GM19238 (cell line): ENCODE data around the gene SRD5A1.

Experiments
- DNase-seq: peaks from one replicate; pipeline ENCODE4 v3.0.0; 2011; ENCODE audit warnings: low spot score; ENCODE audit not compliant: insufficient read length

SRD5A1 gene

DNA sequence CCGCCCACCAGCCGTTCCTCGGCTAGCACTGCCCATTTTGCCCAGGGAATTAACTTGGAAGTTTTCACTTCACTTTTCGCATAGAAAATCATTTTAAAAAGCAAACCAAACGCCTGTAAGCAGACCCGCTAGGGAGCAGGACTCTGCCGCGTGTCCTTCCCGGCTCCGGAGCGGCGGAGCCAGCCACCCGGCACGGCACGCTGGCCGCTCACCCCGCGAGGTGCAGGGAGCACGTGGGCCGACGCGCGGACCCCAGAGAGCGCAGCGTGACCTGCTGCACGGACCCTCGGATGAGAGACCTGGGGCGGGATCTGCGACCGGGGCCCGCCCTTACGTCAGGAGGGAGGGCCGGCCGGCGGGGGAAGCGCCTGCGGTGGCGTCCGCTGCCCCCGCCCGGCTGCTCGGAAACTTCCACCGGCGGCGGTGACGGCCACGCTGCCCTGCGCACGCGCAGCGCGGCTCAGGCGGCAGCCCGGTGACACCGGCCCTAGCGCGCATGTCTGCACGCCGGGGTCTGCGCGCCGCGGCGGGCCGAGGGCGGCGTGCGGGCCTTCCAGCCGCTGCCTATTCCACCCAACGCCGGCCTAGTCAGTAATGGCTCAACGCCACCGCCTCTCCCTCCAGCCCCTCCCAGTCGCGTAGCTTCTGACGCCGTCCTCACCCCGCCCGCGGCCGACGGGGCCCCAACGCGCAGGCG, 79.5 kb downstream of the SRD5A1 start:
- peak; percentile 97 for DNase-seq

DNA sequence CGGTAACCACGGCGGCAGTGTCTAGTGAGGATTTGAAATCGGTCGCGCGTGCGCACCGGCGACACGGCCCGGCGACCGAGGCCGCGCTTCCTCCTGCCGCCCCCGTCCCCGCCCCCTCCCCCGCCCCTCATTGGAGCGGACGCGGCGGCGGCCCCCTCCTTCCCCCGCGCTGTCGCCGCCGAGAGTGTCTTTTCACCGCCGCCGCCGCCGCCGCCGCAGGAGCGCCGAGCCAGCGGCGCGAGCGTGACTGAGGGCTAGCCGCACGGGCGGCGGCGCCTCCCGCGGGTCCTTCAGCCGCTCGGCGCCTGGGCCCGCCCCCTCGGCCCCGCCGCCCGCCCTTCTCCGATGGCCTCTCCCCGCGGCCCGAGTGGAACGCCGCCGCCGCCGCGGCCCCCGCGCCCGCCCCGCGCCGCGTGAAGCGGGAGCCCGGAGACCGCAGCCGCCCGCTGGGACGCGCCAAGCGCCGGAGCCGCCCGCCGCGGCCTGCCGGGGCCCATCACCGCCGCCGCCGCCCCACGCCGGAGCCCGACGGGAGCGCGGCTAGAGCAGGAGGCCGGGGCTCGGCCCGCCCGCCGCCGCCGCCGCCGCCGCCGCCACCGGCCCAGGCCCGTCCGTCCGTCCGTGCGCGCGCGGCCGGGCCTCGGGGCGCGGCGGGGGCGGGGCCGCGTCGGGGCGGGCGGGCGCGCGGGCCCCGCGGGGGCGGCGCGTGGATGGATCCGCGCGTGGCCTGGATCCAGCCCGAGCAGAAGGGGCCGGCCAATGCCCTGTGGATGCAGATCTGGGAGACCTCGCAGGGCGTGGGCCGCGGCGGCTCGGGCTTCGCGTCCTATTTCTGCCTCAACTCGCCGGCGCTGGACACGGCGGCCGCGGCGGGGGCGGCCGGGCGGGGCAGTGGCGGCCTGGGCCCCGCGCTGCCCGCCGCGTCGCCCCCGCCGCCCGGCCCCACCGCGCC, 80.3 kb downstream of the SRD5A1 start, which contains the start of gene TENT4A:
TENT4A (plus strand) TSS at position 159 of the 952 bp plus-strand sequence; CDS start at position 711, 552 bp downstream.
- peak; percentile 41 for DNase-seq

DNA sequence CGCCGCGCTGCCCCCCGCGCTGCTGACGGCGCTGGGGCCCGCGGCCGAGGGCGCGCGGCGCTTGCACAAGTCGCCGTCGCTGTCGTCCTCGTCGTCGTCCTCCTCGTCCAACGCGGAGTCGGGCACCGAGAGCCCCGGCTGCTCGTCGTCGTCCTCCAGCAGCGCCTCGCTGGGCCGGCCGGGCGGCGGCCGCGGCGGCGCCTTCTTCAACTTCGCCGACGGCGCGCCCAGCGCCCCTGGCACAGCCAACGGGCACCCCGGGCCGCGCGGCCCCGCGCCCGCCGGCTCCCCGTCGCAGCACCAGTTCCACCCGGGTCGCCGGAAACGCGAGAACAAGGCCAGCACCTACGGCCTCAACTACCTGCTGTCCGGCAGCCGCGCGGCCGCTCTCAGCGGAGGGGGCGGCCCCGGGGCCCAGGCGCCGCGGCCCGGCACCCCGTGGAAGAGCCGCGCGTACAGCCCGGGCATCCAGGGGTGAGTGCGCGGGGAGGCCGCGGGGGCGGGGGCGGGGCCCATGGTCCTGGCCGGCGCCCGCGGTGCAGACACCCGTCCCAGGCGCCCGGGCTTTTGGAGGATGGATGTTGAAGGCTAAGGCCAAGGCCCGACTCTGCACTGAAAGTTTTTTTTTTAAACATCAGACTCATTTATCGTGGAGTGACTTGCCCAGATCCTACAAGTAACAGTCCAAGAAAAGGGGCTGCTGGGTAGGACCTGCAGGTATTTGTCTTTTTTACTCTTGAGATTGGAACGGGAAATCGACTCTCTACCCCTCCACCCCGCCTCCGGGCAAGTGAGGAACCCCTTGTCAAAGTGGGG, 81.2 kb downstream of the SRD5A1 start:
- no peak for DNase-seq

DNA sequence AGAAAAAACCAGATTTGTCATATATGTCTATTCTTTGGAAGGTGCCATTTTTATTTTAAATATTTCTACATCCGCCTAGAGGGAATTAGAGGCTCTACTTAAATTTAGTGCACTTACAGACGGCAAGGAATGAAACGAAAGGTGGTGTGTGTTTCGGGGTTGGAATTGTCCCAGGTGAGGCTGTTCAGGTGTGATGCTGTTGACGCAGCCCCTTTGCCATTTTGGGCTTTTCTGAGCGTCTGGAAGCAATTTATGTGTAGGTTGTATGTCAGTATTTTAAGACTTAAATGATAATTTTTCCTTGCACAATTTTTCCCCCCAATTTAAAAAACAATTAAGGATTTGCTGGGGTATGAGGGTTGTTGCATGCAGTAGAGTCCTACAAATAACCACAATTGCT, 82.0 kb downstream of the SRD5A1 start:
- DNase-seq = no peak

DNA sequence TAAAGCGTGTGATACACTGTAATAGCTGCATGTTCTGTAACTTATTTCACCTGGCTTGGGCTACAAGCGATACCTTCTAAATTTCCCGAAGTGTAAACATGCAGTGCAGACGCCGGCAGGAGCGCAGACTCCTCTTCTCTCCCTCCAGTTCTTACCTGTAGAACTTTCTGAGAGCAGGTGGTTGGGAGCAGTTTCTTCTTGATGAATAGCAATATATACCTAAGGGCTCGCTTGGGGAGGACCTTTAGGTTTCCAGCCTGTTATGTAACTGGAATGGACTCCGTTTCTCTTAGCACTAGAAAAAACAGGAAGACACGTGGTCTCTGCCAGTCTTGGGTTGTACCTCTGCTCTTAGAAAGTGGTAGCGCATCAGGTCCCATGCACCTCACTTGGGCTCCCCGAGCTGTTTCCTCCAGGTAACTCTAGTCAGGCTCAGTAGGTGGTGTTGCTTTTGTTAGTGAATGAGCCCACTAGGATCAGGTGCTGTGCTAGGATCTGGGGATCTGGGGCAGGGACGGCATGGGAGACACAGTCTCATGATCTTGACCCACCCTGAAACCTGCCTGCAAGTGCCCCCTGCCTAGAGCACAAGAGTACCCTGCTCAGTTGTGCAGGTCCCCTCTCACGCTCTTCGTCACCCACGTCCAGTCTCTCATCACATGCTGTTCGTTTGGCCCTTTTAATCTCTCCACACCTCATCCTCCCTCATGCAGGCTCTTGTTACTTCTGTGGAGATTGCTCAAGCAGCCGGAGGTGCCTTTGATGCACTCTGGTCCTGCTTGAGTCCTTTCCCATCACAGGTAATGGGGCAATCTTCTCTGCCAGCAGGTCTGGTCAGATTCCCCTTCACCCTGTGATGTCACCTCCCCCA, 82.8 kb downstream of the SRD5A1 start:
- DNase-seq = no peak

DNA sequence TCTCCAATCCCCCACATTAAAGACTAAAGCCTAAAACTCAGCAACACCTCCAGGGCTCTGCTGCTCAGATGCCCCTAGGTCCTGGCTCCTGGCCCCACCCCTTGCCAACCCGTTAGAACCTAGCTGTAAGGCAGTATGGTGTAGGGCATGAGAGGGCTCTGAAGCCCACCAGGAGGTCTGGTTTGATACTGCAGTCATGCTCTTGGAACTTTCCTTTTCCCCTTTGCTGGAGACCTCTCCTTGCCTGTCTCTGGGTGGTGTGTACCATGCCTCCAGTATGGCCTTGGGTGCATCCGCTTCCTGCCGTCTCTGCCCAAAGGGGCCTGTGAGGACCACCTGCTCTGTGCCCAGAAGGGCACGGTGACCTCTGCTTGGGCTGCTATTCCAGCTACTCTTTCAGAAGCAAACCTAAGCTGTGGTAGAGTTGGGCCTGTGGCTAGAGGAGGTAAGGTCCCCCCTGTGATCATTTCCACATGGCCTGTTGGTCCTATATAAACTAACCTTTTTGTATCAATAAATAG, 83.4 kb downstream of the SRD5A1 start:
- DNase-seq = no peak

DNA sequence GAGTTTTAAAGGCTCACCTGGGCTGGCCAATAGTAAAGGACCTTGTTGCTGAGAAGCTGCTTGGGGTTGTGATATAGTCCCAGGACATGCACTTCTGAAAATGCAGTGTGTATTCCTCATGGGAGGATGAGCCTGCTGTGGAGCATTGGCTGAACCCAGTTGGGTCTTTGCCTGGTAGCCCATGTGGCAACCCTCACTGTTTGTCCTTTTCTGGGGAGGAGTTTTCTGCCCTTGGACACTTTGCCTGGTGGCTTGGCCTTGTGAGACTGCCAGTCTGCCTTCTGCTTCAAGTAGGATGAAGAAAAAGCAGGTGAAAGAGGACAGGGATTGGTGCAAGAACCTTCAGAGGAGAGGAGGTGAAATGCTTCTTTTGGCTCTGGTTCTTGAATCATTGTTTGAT, 84.0 kb downstream of the SRD5A1 start:
- no peak for DNase-seq

DNA sequence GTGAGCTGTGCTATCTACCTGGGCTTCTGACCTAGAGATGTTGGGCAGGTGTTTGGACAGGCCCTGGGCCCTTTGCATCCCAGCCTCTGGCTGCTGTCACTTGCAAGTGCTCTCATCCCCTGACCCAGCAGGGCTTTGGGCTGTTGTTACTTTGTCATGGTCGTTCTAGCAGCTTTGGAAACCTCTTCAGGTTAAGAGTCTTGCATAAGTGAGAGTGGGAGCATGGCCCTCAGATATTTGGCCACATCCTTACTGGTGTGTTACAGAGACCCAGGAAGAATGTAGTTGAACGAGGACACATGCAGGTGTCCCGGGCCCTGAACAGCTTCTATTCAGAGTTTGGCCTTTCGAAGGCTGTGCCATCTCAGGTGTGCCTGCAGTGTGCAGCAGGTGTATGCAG, 84.4 kb downstream of the SRD5A1 start:
- DNase-seq = no peak

DNA sequence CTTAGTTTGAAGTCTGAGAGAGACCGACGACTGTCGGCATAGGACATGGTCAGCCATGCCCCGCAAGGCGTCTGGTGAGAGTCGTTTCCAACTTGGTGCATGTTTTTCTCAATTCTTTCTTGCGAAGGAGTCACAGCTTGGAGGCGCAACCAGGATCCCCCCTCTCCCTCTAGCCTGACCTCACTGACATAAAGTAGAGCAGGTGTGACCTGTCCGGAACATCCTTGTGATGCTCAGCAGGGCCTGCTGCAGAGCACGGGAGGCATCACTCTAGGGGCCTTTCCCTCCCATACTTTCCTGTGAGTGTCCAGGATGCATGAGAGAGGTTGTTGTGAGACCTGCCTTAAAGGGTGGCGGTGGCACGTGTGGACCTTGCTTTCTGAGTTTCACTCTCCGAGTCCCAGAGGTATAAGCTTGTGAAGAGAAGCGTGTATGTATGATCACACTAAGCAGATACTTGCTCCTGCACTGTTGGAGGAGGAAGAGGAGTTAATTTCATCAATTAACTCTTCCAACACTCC, 85.0 kb downstream of the SRD5A1 start:
- DNase-seq = no peak

DNA sequence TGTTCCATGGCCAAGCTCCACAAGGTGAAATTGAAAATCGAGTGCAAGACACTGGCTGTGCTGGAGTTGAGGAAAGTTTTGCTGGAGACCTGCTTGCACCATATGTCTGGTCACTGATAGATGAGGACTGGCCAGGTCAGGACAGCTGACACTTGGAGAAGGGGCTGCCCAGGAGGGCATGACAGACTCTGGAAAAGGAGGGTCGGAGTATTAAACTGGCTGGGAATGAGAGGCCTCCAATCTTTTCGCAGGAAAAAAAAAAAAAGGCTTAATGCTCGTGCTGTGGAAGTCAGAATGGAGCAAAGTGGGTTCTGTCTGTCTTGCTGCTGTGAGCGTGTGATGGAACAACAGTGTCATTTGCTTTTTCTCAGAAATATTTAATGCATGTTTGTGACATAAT, 85.5 kb downstream of the SRD5A1 start:
- no peak for DNase-seq

DNA sequence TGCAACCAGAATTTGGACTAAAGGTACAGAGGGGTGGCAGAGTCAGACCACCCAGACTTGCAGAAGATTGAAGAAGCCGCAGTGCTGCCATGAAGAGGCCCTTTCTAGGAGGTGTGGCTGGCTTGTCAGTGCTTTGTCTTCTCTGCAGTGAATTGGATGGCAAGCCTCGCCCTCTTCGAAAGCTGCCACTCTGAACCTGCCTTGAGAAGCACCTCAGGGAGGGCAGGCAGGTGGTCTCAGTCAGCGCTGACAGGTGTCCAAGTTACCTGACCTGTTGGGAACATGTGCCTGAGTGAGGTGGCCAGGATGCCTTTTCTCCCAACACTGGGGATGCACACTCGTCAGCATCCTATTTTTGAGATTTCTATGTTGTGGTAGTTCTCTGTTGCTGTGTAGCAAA, 86.2 kb downstream of the SRD5A1 start:
- DNase-seq = no peak

DNA sequence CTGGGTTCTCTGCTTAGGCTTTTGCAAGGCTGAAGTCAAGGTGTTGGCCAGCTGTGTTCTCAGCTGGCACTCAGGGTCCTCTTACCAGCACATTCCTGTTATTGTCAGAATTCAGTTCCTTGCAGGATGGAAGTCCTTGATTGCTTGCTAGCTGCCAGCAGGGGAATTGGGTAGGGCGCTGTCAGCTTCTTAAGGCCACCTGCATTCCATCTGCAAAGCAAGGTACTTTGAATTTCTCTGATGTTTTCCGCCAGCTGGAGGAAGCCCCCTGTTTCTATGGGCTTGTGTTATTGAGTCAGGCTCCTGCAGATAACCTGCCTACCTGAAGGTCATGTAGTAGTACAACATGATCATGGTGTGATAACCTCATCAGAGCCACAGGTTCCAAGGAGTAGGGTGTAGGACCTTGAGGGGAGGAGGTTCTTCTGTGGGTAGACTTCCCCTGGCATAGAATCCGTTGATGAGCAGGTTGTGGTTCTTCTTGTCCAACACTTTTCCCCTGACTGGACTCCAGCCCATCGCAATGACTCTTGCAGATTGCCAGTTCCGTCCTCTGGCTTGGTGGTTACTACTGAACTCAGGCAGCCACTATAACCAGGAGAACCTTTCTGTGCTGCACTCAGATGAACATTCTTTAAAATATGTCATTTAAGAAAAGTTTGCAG, 86.8 kb downstream of the SRD5A1 start:
- no peak for DNase-seq

DNA sequence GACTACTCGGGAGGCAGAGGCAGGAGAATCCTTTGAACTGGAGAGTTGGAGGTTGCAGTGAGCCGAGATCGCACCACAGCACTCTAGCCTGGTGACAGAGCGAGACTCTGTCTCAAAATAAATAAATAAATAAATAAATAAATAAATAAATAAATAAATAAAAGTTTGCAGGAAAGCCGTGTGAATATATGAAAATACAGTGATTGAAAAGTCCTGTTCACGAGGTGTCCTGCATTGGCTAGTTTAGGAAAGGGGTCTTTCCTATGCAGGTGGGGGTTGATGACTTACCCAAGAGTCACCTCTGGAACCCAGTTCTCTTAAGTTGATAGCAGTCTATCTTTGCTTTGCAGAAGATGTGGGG, 87.3 kb downstream of the SRD5A1 start:
- DNase-seq = no peak

DNA sequence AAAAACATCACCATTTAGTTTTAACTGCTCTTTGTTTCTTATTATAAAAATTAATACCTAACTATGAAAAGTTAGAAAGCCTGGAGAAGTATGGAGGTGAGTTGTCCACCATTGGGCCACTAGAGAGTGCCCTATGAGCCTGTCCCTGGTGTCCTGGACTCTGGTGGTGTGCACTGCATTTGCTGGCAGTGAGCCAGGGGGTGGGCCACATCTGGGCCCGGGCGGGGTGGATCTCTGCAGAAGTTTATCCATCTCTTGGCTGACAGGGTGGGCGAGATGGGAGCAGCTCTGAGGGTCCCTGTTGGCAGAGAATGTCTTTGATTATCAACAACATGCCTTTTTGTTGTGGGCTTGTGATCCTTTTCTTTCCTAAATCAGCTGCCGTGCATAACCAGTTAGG, 88.2 kb downstream of the SRD5A1 start:
- DNase-seq = no peak

DNA sequence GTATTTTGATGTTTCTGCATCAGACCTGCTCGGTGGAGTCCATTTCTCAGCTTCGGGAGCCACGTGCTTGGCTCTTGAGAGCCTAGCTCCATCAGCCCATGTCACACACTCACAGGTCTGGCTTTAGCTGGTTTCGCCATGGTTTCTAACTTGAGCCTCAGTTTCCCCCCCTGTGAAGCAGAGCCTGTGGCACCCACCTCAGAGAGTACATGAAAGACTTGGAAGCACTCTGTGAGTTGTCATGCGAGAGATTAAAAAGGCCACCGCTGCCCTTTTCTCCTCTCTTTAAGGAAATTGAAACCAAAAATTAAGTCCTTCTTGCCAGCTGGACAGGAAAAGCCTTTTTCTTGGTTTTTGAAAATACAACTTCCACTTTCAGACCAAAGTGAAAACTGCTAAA, 88.8 kb downstream of the SRD5A1 start:
- DNase-seq = peak; percentile 46

DNA sequence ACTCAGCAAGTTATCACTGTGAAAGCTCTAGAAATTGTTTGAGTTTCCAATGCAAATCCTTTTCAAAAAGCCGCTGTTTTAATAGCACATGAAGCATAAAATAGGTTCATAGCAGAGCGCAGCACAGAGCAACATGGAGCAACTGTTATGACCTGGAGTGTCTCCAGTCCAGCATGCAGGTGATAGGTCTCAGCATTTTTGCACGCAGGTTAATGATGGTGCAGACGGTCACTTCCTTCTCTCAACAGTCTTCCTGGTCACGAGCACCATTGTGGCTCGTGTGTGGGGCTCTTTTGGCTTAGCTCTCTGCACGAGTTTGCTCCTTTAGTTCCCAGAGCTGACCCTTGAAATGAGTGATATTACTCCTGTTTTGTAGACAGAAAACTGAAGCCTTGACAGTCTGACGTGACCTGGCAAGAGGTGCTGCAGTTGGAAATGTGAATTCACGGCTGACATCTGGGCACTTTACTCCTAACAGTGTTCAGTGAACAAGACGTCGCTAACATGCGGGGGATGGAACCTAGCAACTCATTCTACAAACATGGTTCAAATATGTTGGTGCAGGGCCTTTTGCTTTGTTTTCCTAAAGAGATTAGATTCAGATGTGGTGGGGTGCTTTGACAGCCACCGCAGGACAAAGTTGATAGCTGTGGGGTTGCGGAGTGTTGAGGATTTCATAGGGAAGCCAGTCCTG, 90.0 kb downstream of the SRD5A1 start:
- DNase-seq = no peak

DNA sequence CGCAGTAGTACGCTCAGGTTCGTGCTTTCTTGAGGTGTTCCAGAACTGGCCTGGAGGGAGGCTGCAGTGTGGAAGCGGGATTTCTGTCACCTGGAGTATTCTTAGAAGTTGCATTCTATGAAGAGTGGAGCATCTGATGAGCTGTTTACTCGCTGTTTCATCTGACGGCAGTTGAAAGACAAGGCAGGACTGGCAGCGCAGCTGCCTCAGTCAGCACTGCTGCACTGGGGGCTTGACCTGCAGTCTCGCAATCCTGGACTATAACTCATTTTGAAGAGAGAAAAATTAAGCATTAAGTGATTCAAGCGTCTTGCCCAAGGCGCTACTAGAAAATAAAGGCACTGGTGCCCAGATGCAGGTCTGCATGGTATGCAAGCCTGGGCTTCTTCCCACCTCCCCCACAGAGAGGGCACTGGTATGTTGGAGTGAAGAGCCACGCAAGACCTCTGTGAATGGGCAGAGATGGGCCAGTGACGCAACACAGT, 90.6 kb downstream of the SRD5A1 start:
- DNase-seq = no peak
